ENCODE data around the gene PPFIBP1.

PPFIBP1 gene

GRCh38 chr12:27505109-27505508, 18.9 kb upstream of the PPFIBP1 start:
- no peak overlapping the region for H3K4me3 ChIP-seq (ENCODE audit: low read depth, low read length)
- no peak for DNase-seq (ENCODE audit: low read depth)

GRCh38 chr12:27505761-27506160, 18.2 kb upstream of the PPFIBP1 start:
- DNase-seq (ENCODE audit: low read depth): no peak

More at GRCh38 chr12:27505109-27505508, 18.9 kb upstream of the PPFIBP1 start:
- TF ChIP-seq POLR2A (IDR thresholded peaks at IDR 0.05; ENCODE audit: extremely low read depth, insufficient read length) (no peak), MAX (IDR thresholded peaks at IDR 0.05; ENCODE audit: low read depth, low read length) (no peak), CTCF (IDR thresholded peaks at IDR 0.05; ENCODE audit: low read depth, low read length) (no peak), MYC (IDR thresholded peaks at IDR 0.05; ENCODE audit: low read depth, low read length) (no peak)

GRCh38 chr12:27506645-27507189, 17.3 kb upstream of the PPFIBP1 start:
- H3K4me3 ChIP-seq (ENCODE audit: low read depth, low read length): no peak overlapping the region
- no peak for TF ChIP-seq CTCF (IDR thresholded peaks at IDR 0.05; ENCODE audit: low read depth, low read length)
- no peak for TF ChIP-seq MYC (IDR thresholded peaks at IDR 0.05; ENCODE audit: low read depth, low read length)
- TF ChIP-seq POLR2A (IDR thresholded peaks at IDR 0.05; ENCODE audit: extremely low read depth, insufficient read length): no peak
- no peak for TF ChIP-seq MAX (IDR thresholded peaks at IDR 0.05; ENCODE audit: low read depth, low read length)
- no peak for DNase-seq (ENCODE audit: low read depth)

More at GRCh38 chr12:27505761-27506160, 18.2 kb upstream of the PPFIBP1 start:
- H3K4me3 ChIP-seq (ENCODE audit: low read depth, low read length): no peak overlapping the region
- TF ChIP-seq MAX (IDR thresholded peaks at IDR 0.05; ENCODE audit: low read depth, low read length) (no peak), MYC (IDR thresholded peaks at IDR 0.05; ENCODE audit: low read depth, low read length) (no peak), CTCF (IDR thresholded peaks at IDR 0.05; ENCODE audit: low read depth, low read length) (no peak), POLR2A (IDR thresholded peaks at IDR 0.05; ENCODE audit: extremely low read depth, insufficient read length) (no peak)

- no peak overlapping the region for H3K4me3 ChIP-seq (ENCODE audit: low read depth, low read length)
- DNase-seq (ENCODE audit: low read depth): no peak
- TF ChIP-seq POLR2A (IDR thresholded peaks at IDR 0.05; ENCODE audit: extremely low read depth, insufficient read length) (no peak), CTCF (IDR thresholded peaks at IDR 0.05; ENCODE audit: low read depth, low read length) (no peak), MAX (IDR thresholded peaks at IDR 0.05; ENCODE audit: low read depth, low read length) (no peak), MYC (IDR thresholded peaks at IDR 0.05; ENCODE audit: low read depth, low read length) (no peak)
Measured at GRCh38 chr12:27508736-27509431, 15.1 kb upstream of the PPFIBP1 start.

GRCh38 chr12:27511031-27511722, 12.8 kb upstream of the PPFIBP1 start:
- H3K4me3 ChIP-seq (ENCODE audit: low read depth, low read length): no peak overlapping the region
- no peak for TF ChIP-seq MAX (IDR thresholded peaks at IDR 0.05; ENCODE audit: low read depth, low read length)
- no peak for TF ChIP-seq POLR2A (IDR thresholded peaks at IDR 0.05; ENCODE audit: extremely low read depth, insufficient read length)
- TF ChIP-seq CTCF (IDR thresholded peaks at IDR 0.05; ENCODE audit: low read depth, low read length): no peak
- TF ChIP-seq MYC (IDR thresholded peaks at IDR 0.05; ENCODE audit: low read depth, low read length): no peak
- DNase-seq (ENCODE audit: low read depth): no peak
